ENCODE measurements around the gene SIGLEC12. TPM values are rescaled to one million over a fixed set of nuclear protein-coding genes. Genes with fewer than 3 reads are reported as not detected.

Gene SIGLEC12
- total and polyA plus RNA-seq, 9 of the 15 experiments (the other 6 are each of a cell fraction or from before 2014, with no cell fraction given), result 0.08 to 1.3 (median 0.54) TPM

GRCh38 chr19:51467864-51468544 lies 33.6 kb downstream of the SIGLEC12 start (continued):
- TF ChIP-seq SLC30A9 (CRISPR knock-in tag; IDR thresholded peaks at IDR 0.05), result no peak
- TF ChIP-seq, protein P1, sequence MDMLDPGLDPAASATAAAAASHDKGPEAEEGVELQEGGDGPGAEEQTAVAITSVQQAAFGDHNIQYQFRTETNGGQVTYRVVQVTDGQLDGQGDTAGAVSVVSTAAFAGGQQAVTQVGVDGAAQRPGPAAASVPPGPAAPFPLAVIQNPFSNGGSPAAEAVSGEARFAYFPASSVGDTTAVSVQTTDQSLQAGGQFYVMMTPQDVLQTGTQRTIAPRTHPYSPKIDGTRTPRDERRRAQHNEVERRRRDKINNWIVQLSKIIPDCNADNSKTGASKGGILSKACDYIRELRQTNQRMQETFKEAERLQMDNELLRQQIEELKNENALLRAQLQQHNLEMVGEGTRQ (CRISPR knock-in tag; IDR thresholded peaks at IDR 0.05), result no peak
- TF ChIP-seq NCOA2 (IDR thresholded peaks at IDR 0.05; ENCODE audit: partially characterized antibody in 2 of 2), result peak in 1 of 2 experiments; percentile 58
- TF ChIP-seq, protein P2, sequence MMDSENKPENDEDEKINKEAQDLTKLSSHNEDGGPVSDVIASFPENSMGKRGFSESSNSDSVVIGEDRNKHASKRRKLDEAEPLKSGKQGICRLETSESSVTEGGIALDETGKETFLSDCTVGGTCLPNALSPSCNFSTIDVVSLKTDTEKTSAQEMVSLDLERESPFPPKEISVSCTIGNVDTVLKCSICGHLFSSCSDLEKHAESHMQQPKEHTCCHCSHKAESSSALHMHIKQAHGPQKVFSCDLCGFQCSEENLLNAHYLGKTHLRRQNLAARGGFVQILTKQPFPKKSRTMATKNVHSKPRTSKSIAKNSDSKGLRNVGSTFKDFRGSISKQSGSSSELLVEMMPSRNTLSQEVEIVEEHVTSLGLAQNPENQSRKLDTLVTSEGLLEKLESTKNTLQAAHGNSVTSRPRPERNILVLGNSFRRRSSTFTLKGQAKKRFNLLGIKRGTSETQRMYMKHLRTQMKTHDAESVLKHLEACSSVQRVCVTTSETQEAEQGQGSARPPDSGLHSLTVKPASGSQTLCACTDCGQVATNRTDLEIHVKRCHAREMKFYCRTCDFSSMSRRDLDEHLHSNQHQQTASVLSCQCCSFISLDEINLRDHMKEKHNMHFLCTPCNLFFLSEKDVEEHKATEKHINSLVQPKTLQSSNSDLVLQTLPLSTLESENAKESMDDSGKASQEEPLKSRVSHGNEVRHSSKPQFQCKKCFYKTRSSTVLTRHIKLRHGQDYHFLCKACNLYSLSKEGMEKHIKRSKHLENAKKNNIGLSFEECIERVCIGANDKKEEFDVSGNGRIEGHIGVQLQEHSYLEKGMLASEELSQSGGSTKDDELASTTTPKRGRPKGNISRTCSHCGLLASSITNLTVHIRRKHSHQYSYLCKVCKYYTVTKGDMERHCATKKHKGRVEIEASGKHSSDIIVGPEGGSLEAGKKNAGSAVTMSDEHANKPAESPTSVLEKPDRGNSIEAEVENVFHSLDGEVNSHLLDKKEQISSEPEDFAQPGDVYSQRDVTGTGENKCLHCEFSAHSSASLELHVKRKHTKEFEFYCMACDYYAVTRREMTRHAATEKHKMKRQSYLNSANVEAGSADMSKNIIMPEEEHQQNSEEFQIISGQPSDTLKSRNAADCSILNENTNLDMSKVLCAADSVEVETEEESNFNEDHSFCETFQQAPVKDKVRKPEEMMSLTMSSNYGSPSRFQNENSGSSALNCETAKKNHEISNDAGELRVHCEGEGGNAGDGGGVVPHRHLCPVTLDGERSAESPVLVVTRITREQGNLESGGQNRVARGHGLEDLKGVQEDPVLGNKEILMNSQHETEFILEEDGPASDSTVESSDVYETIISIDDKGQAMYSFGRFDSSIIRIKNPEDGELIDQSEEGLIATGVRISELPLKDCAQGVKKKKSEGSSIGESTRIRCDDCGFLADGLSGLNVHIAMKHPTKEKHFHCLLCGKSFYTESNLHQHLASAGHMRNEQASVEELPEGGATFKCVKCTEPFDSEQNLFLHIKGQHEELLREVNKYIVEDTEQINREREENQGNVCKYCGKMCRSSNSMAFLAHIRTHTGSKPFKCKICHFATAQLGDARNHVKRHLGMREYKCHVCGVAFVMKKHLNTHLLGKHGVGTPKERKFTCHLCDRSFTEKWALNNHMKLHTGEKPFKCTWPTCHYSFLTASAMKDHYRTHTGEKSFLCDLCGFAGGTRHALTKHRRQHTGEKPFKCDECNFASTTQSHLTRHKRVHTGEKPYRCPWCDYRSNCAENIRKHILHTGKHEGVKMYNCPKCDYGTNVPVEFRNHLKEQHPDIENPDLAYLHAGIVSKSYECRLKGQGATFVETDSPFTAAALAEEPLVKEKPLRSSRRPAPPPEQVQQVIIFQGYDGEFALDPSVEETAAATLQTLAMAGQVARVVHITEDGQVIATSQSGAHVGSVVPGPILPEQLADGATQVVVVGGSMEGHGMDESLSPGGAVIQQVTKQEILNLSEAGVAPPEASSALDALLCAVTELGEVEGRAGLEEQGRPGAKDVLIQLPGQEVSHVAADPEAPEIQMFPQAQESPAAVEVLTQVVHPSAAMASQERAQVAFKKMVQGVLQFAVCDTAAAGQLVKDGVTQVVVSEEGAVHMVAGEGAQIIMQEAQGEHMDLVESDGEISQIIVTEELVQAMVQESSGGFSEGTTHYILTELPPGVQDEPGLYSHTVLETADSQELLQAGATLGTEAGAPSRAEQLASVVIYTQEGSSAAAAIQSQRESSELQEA (IDR thresholded peaks at IDR 0.05; ENCODE audit: low read depth), result no peak
- TF ChIP-seq U2AF1 (optimal IDR thresholded peaks at IDR 0.05; ENCODE audit: low read depth, low read length), result no peak
- no peak for TF ChIP-seq SRSF1 (IDR thresholded peaks at IDR 0.05; ENCODE audit: low read depth, low read length)
- no peak for TF ChIP-seq CHD2 (IDR thresholded peaks at IDR 0.05; ENCODE audit: low read depth, low read length)
- TF ChIP-seq SIRT6 (IDR thresholded peaks at IDR 0.05; ENCODE audit: low read depth, low read length), result no peak
- no peak for TF ChIP-seq BRF1 (IDR thresholded peaks at IDR 0.05; ENCODE audit: borderline replicate concordance, extremely low read depth, insufficient read length)
- TF ChIP-seq KDM5B (IDR thresholded peaks at IDR 0.05; ENCODE audit: insufficient replicate concordance, low read depth, low read length), result peak; percentile 94
- no peak for TF ChIP-seq TCF15 (CRISPR knock-in tag; IDR thresholded peaks at IDR 0.05)
- TF ChIP-seq SMARCA4 (IDR thresholded peaks at IDR 0.05), result peak; percentile 83
- TF ChIP-seq PHF21A (IDR thresholded peaks at IDR 0.05; ENCODE audit: borderline replicate concordance, low read depth), result peak; percentile 33; the same call in 1 of the 2 replicates
- peak; percentile 75 for TF ChIP-seq PKNOX1 (IDR thresholded peaks at IDR 0.05)
- TF ChIP-seq, protein P3, sequence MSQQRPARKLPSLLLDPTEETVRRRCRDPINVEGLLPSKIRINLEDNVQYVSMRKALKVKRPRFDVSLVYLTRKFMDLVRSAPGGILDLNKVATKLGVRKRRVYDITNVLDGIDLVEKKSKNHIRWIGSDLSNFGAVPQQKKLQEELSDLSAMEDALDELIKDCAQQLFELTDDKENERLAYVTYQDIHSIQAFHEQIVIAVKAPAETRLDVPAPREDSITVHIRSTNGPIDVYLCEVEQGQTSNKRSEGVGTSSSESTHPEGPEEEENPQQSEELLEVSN (IDR thresholded peaks at IDR 0.05; ENCODE audit: borderline replicate concordance in 1 of 2, extremely low read depth in 1 of 2, insufficient read depth in 1 of 2, insufficient read length in 1 of 2, low read depth in 1 of 2, low read length in 1 of 2, poor library complexity in 1 of 2, severe bottlenecking in 1 of 2), result no peak
- no peak for TF ChIP-seq ADNP (tag; IDR thresholded peaks at IDR 0.05)

All from K562 (cell line).